ENCODE measurements around the gene CCDC40.
"Not testable (repeated sequence)": the region's sequence is repeated elsewhere in the genome, so short reads cannot be mapped to it uniquely, and the experiment has no call there.

CCDC40 gene

GRCh38 chr17:80087346-80088265 is 51.2 kb downstream of the CCDC40 start:
- no peak for TF ChIP-seq CTCF (IDR thresholded peaks at IDR 0.05; ENCODE audit: borderline replicate concordance, insufficient read depth, low read depth, low read length)
- no peak overlapping the region for H3K4me3 ChIP-seq (ENCODE audit: low read depth, low read length)

GRCh38 chr17:80089762-80090161 is 53.3 kb downstream of the CCDC40 start:
- no peak for TF ChIP-seq CTCF (IDR thresholded peaks at IDR 0.05; ENCODE audit: borderline replicate concordance, insufficient read depth, low read depth, low read length)
- no peak overlapping the region for H3K4me3 ChIP-seq (ENCODE audit: low read depth, low read length)

- H3K4me3 ChIP-seq (ENCODE audit: low read depth, low read length): not testable (repeated sequence)
Measured at GRCh38 chr17:80090164-80090563, 53.7 kb downstream of the CCDC40 start.

DNA sequence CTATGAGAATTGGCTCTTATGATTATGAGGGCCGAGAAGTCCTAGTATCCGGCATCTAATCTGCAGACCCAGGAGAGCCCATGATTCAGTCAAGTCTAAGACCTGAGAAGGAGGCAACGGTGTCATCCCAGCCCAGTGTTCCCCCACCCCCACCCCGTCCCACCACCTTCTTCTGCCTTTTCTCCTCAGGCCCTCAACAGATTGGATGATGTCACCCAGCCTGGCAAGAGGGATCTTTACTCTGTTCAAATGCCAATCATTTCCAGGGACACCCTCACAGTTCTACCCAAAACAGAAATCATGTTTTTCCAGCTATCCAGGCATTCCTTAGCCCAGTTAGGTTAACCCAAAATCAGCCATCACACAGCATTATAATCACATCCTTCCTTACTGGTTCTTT is 54.9 kb downstream of the CCDC40 start:
- H3K4me3 ChIP-seq (ENCODE audit: low read depth, low read length): no peak overlapping the region
- no peak for TF ChIP-seq CTCF (IDR thresholded peaks at IDR 0.05; ENCODE audit: borderline replicate concordance, insufficient read depth, low read depth, low read length)

DNA sequence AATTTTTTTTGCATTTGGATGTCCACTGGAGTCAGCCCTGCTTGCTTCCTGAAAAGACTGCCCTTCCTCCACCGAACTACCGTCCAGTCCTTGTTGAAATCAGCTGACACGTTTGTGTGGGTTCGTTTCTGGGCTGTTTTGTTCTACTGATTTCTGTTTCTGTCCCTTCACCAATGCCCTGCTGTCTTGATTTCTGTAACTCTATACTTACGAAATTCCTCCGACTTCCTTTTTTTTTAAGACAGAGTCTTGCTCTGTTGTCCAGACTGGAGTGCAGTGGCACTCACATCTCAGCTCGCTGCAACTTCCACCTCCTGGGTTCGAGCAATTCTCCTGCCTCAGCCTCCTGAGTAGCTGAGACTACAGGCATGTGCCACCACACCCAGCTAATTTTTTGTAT is 56.5 kb downstream of the CCDC40 start:
- no peak for TF ChIP-seq CTCF (IDR thresholded peaks at IDR 0.05; ENCODE audit: borderline replicate concordance, insufficient read depth, low read depth, low read length)
- H3K4me3 ChIP-seq (ENCODE audit: low read depth, low read length): no peak overlapping the region

DNA sequence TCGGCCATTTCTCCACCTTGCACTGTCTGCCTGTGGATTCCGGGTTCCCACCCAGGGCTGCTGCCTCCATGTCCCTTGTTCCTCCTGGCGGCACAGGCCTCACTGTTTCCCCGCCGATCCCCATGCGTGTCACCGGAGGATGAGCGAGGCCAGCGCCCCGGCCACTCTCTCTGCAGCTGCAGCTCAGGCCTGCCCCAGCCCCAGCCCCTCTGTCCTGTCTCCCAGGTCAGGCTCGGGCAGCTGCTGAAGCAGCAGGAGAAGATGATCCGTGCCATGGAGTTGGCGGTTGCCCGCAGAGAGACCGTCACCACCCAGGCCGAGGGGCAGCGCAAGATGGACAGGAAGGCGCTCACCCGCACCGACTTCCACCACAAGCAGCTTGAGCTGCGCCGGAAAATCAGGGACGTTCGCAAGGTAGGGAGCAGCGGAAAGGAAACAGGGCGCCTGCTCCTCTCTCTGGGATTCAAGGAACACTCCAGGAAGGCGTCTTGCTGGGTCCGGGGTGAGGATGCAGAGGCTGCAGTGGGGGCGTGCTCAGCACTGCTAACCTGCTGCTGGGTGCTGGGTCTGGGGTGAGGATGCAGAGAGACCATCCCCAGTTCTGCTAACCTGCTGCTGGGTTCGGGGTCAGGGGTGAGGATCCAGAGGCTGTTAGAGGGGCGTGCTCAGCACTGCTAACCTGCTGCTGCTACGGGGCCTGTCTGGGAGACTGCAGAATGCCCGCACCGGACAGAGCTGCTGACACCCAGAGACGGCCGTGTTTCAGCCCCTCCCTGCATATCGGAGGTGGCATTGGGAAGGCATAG is 58.8 kb downstream of the CCDC40 start:
- no peak for TF ChIP-seq CTCF (IDR thresholded peaks at IDR 0.05; ENCODE audit: borderline replicate concordance, insufficient read depth, low read depth, low read length)

GRCh38 chr17:80095844-80096475 is 59.5 kb downstream of the CCDC40 start:
- H3K4me3 ChIP-seq (ENCODE audit: low read depth, low read length): no peak overlapping the region
- TF ChIP-seq CTCF (IDR thresholded peaks at IDR 0.05; ENCODE audit: borderline replicate concordance, insufficient read depth, low read depth, low read length): no peak

More for the DNA sequence above, 58.8 kb downstream of the CCDC40 start:
- no peak overlapping the region for H3K4me3 ChIP-seq (ENCODE audit: low read depth, low read length)

Measured in GM12875 (cell line).